Measurements from ENCODE around the gene FGFR2.
A peak's percentile ranks its signal among the peaks of the same experiment; 100 is the strongest.

- TF ChIP-seq MYC (IDR thresholded peaks at IDR 0.05; ENCODE audit: low read depth, low read length) = no peak
- TF ChIP-seq, protein P1, sequence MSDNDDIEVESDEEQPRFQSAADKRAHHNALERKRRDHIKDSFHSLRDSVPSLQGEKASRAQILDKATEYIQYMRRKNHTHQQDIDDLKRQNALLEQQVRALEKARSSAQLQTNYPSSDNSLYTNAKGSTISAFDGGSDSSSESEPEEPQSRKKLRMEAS (IDR thresholded peaks at IDR 0.05; ENCODE audit: insufficient read depth, insufficient read length) = no peak
- no peak for TF ChIP-seq POLR2A (IDR thresholded peaks at IDR 0.05; ENCODE audit: low read depth, low read length)
- no peak for TF ChIP-seq CTCF (IDR thresholded peaks at IDR 0.05; ENCODE audit: extremely low read depth in 1 of 2, insufficient read depth in 1 of 2, low read depth in 1 of 2, low read length in 2 of 2)
- peak; percentile 91 for TF ChIP-seq EZH2 (IDR thresholded peaks at IDR 0.05; ENCODE audit: borderline replicate concordance, low read depth, low read length, severe bottlenecking)
These were observed 561 bp downstream of the FGFR2 start for GRCh38 chr10:121597504-121598262.
